Stimulated activated CD4-positive, alpha-beta T cell treated with anti-CD3 and anti-CD28 coated beads, TNF-alpha, amount 100 ng/mL, for 48 hours (primary cell): ENCODE results near the gene PPID.
"Not testable (repeated sequence)": the region's sequence is repeated elsewhere in the genome, so short reads cannot be mapped to it uniquely, and the experiment has no call there.

Experiments used
- DNase-seq, 3 donors: peaks; one replicate each; pipeline ENCODE4 v3.0.0-alpha.2; 2020; ENCODE audit warnings: low read depth in 3 of 3

The PPID gene

GRCh38 chr4:158666892-158667291 is 56.3 kb downstream of the PPID start:
- DNase-seq = no peak

- no peak for DNase-seq
These were observed 58.4 kb downstream of the PPID start for GRCh38 chr4:158664806-158665205.

DNA sequence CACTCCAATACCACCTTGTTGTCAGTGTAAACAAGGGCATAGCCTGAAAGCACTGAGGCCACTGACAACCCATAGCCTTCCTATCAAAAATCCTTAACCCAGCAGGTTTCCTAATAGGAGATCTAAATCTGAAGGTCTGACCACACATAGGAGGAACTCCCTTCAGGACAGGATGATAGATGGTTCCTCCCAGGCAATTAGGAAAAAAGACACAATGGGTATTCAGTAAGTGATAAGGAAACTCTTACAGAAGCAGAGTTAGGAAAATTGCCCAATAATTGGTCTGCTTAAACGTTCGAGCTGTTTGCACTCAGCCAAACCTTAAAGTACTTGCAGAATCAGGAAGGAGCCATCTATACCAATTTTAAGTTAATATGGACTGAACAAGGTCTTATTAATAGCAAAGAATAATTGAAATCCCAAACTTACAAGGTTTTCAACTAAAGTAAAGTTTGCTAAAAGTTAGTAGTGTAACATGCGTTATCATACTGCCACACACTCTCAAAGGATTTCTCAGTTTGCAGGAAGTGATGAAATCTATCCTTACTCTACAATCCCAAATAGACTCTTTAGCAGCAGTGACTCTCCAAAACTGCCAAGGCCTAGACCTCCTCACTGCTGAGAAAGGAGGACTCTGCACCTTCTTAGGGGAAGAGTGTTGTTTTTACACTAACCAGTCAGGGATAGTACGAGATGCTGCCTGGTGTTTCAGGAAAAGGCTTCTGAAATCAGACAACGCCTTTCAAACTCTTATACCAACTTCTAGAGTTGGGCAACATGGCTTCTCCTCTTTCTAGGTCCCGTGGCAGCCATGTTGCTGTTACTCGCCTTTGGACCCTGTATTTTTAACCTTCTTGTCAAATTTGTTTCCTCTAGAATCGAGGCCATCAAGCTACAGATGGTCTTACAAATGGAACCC is 59.2 kb downstream of the PPID start:
- DNase-seq = not testable (repeated sequence)

DNA sequence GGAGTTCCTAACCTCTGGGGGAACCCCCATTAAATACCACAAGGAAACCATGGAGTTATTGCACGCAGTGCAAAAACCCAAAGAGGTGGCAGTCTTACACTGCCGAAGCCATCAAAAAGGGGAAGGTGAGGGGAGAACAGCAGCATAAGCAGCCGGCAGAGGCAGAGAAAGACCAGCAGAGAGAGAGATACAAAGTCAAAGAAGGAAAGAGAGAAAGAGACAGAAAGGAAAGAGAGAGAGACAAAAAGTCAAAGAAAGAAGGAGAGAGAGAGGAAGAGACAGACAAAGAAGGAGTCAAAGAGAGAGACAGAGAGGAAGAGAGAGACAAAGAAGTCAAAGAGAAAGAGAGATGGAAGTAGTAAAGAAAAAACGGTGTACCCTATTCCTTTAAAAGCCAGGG is 59.9 kb downstream of the PPID start:
- not testable (repeated sequence) for DNase-seq
